Transverse colon (tissue), 4 donors: ENCODE data around the gene MRM2.

ENCODE experiments used
- CTCF ChIP-seq, 5 experiments: fragments of 200-600 bp in 3 of 5; fragments of 450-650 bp in 2 of 5; sonication (generic) in 3 of 5; IDR thresholded peaks; 1 replicate in 2 of 5; 2 replicates in 3 of 5; pipeline ENCODE4 v1.5.1; 2016 to 2017; ENCODE audit warnings: antibody characterized with exemption in 5 of 5, inconsistent platforms in 3 of 5, mild to moderate bottlenecking in 2 of 5, moderate library complexity in 1 of 5
- POLR2AphosphoS5 ChIP-seq, 3 donors: sonication (generic); formaldehyde crosslinking; IDR thresholded peaks; one replicate each; pipeline ENCODE4 v1.6.1; 2016; ENCODE audit warnings: antibody characterized with exemption in 3 of 3

DNA sequence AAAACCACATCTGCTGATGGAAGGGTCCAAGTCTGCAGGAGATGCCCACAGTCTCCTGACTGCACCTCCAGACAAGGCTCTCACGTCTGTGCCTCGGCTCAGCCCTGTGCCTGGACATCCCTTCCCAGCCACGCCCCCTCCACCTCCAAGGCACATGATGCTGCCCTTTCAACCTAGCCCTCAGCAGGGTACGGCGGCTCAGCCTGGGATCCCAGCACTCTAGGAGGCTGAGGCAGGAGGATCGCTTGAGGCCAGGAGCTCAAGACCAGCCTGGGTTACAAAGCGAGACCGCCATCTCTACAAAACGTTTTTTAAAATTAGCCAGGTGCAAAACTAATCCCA is 23.6 kb downstream of the MRM2 start:
- TF ChIP-seq CTCF (IDR thresholded peaks at IDR 0.05) (no peak), POLR2AphosphoS5 (IDR thresholded peaks at IDR 0.05) (no peak)
